GM18517 (cell line): ENCODE results near the gene GRIK2.

Source experiments
- ATAC-seq: cut with Tn5 transposase; IDR thresholded peaks from one replicate; pipeline ENCODE4 v1.9.1; 2021; ENCODE audit warnings: mild to moderate bottlenecking, moderate library complexity; ENCODE audit not compliant: unreplicated experiment

The GRIK2 gene

GRCh38 chr6:102114402-102114801, 720.9 kb downstream of the GRIK2 start:
- ATAC-seq, result no peak

- no peak for ATAC-seq
Measured at GRCh38 chr6:102115911-102116310, 722.4 kb downstream of the GRIK2 start.

GRCh38 chr6:102118034-102118433, 724.5 kb downstream of the GRIK2 start:
- no peak for ATAC-seq
